Endothelial cell of umbilical vein (primary cell): ENCODE measurements around the gene NUDT6. TPM values are rescaled to one million over a fixed set of nuclear protein-coding genes. Genes with fewer than 3 reads are reported as not detected.

Experiments used
- BruUV-seq: library from RNA; stranded (reverse); fragments of 400-500 nt; replicated peaks from 2 replicates; lab custom pipeline; 2021; lab: Mats Ljungman, UMichigan
- CTCF ChIA-PET: fragments of 300-600, 350-600 bp; sonication (Branson Sonifier 250); formaldehyde crosslinking; loops from one replicate; lab custom pipeline; 2021; ENCODE audit warnings: antibody characterized with exemption, inconsistent platforms; lab: Charles Lee
- POLR2A ChIA-PET: fragments of 300-600, 350-600 bp; sonication (Branson Sonifier 250); formaldehyde crosslinking; loops from one replicate; lab custom pipeline; 2021; ENCODE audit warnings: antibody characterized with exemption, inconsistent platforms; lab: Charles Lee
- DNase-seq: peaks from one replicate; pipeline ENCODE4 v3.0.0-alpha.2; 2011; ENCODE audit warnings: low read depth, low spot score
- FAIRE-seq: peaks from 2 replicates; lab custom pipeline; 2011; peaks lifted over from hg19 to GRCh38; lab: Jason Lieb, UNC
- H2AFZ ChIP-seq: 2 replicates; pipeline ENCODE4 v1.6.0; 2012; ENCODE audit warnings: low read depth, low read length, control low read depth, inconsistent platforms
- H3K27ac ChIP-seq: 2 replicates; pipeline ENCODE4 v1.5.1; 2011; ENCODE audit warnings: low read depth, mild to moderate bottlenecking, control low read depth, low read length, moderate library complexity; ENCODE audit not compliant: insufficient read depth
- H3K27me3 ChIP-seq, 2 experiments: 2 replicates each; pipeline versions ENCODE4 v1.6.0 to v1.6.1; 2011; ENCODE audit warnings: low read length in 2 of 2, mixed read lengths in 1 of 2; ENCODE audit not compliant: control insufficient read depth in 2 of 2, insufficient read depth in 2 of 2
- H3K36me3 ChIP-seq, 2 experiments: 2 replicates in 1 of 2; 3 replicates in 1 of 2; pipeline ENCODE4 v1.5.1; 2011; ENCODE audit warnings: low read length in 2 of 2, mild to moderate bottlenecking in 1 of 2, moderate library complexity in 1 of 2; ENCODE audit not compliant: control insufficient read depth in 2 of 2, insufficient read depth in 2 of 2; ENCODE audit errors: extremely low read depth in 1 of 2
- H3K4me1 ChIP-seq: 3 replicates; pipeline ENCODE4 v1.5.1; 2011; ENCODE audit warnings: mild to moderate bottlenecking, low read length; ENCODE audit not compliant: control insufficient read depth, insufficient read depth; ENCODE audit errors: extremely low read depth
- H3K4me2 ChIP-seq: 2 replicates; pipeline ENCODE4 v1.6.1; 2011; ENCODE audit warnings: low read length, control low read depth, mixed read lengths; ENCODE audit not compliant: insufficient read depth
- H3K4me3 ChIP-seq, 3 experiments: fragments of 200-600 bp in 1 of 3; sonication (generic), shearing (Covaris generic) in 1 of 3; replicated peaks in 1 of 3; 2 replicates each; pipeline ENCODE4 v1.5.1; 2011 to 2016; ENCODE audit warnings: control low read depth in 3 of 3, low read length in 3 of 3, mild to moderate bottlenecking in 2 of 3, inconsistent platforms in 1 of 3, low read depth in 1 of 3, moderate library complexity in 1 of 3; ENCODE audit not compliant: insufficient read depth in 1 of 3
- H3K79me2 ChIP-seq: 2 replicates; pipeline ENCODE4 v1.6.0; 2012; ENCODE audit warnings: low read length, inconsistent platforms; ENCODE audit not compliant: control insufficient read depth, insufficient read depth
- H3K9ac ChIP-seq: replicated peaks from 2 replicates; pipeline ENCODE3; 2011; ENCODE audit warnings: low read length, control low read depth; ENCODE audit not compliant: insufficient read depth; ENCODE audit errors: extremely low read depth
- H3K9me1 ChIP-seq: replicated peaks from 3 replicates; pipeline ENCODE4 v1.6.0; 2011; ENCODE audit warnings: mild to moderate bottlenecking, low read length; ENCODE audit not compliant: control insufficient read depth, insufficient read depth; ENCODE audit errors: extremely low read depth
- H3K9me3 ChIP-seq: replicated peaks from 2 replicates; pipeline ENCODE4 v1.5.1; 2012; ENCODE audit warnings: low read length, inconsistent platforms; ENCODE audit not compliant: control insufficient read depth, insufficient read depth
- H4K20me1 ChIP-seq: replicated peaks from 2 replicates; pipeline ENCODE3; 2011; ENCODE audit warnings: mild to moderate bottlenecking, low read length; ENCODE audit not compliant: control insufficient read depth, insufficient read depth; ENCODE audit errors: extremely low read depth
- EZH2 ChIP-seq: IDR thresholded peaks from 2 replicates; pipeline ENCODE4 v1.6.1; 2012; ENCODE audit warnings: borderline replicate concordance, low read depth, mild to moderate bottlenecking, moderate library complexity, low read length, inconsistent platforms; ENCODE audit not compliant: severe bottlenecking
- FOS ChIP-seq: IDR thresholded peaks from 2 replicates; pipeline ENCODE4 v1.6.1; 2011; ENCODE audit warnings: mild to moderate bottlenecking, low read length, moderate library complexity, borderline replicate concordance; ENCODE audit not compliant: insufficient read depth
- GATA2 ChIP-seq: IDR thresholded peaks from 2 replicates; pipeline ENCODE4 v1.7.0; 2011; ENCODE audit warnings: low read depth, mild to moderate bottlenecking, moderate library complexity, mixed read lengths, low read length; ENCODE audit not compliant: insufficient read length, insufficient read depth
- JUN ChIP-seq: IDR thresholded peaks from 2 replicates; pipeline ENCODE4 v1.6.1; 2011; ENCODE audit warnings: borderline replicate concordance, low read depth; ENCODE audit not compliant: insufficient read length, insufficient read depth
- MYC ChIP-seq: IDR thresholded peaks from one replicate; pipeline ENCODE4 v1.6.1; 2011; ENCODE audit warnings: mild to moderate bottlenecking, low read depth, low read length
- POLR2A ChIP-seq: IDR thresholded peaks from 2 replicates; pipeline ENCODE4 v1.6.1; 2012; ENCODE audit warnings: low read depth, mild to moderate bottlenecking, control low read depth, low read length
- POLR2AphosphoS5 ChIP-seq: IDR thresholded peaks from 2 replicates; pipeline ENCODE4 v1.6.1; 2012; ENCODE audit warnings: low read depth, mild to moderate bottlenecking, control low read depth, low read length, moderate library complexity; ENCODE audit not compliant: insufficient read depth
- dilution Hi-C: fragments of 300-500 bp; cut with MboI; formaldehyde crosslinking; loops from one replicate; pipeline ENCODE4 v1.15.0; 2019; ENCODE audit warnings: low sequenced_read_pairs; ENCODE audit not compliant: extremely low pct_ligation_motif_present
- intact Hi-C: fragments of 100-400 bp; cut with micrococcal nuclease; formaldehyde crosslinking; loops from one replicate; pipeline ENCODE4 v1.10.0; 2022
- polyA plus RNA-seq, 4 experiments: library from polyadenylated mRNA; depleted of rRNA in 3 of 4; stranded (reverse) in 3 of 4; unstranded in 1 of 4; fragments of >200 nt; gene quantifications; 2 replicates each; pipeline versions ENCODE4 v1.2.1 to v1.2.3, GENCODE V29; 2011 to 2012; ENCODE audit warnings: missing spikeins in 1 of 4
- total RNA-seq: library from RNA; stranded (reverse); gene quantifications from 2 replicates; pipeline ENCODE4 v1.2.3, GENCODE V29; 2021
- TF ChIP-seq, protein P1 (sequence below): IDR thresholded peaks from 2 replicates; pipeline ENCODE4 v1.6.1; 2011; ENCODE audit not compliant: insufficient read depth, insufficient read length
- TF ChIP-seq, protein P2 (sequence below), 2 donors: IDR thresholded peaks; 1 replicate in 1 of 2; 2 replicates in 1 of 2; pipeline ENCODE4 v1.5.1; 2011; ENCODE audit warnings: low read length in 2 of 2, mild to moderate bottlenecking in 2 of 2, moderate library complexity in 2 of 2, control low read depth in 1 of 2, inconsistent platforms in 1 of 2, low read depth in 1 of 2; ENCODE audit not compliant: insufficient read depth in 1 of 2; ENCODE audit errors: extremely low read depth in 1 of 2

NUDT6 gene
- total and polyA plus RNA-seq, 2 donors (not counting 3 experiments of a cell fraction or from before 2014, with no cell fraction given): 5.1 to 5.4 TPM

DNA sequence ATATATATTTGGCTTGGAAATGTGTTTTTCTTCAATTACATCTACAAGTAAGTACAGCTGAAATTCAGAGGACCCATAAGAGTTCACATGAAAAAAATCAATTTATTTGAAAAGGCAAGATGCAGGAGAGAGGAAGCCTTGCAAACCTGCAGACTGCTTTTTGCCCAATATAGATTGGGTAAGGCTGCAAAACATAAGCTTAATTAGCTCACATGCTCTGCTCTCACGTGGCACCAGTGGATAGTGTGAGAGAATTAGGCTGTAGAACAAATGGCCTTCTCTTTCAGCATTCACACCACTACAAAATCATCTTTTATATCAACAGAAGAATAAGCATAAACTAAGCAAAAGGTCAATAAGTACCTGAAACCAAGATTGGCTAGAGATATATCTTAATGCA is 26.1 kb downstream of the NUDT6 start:
- no peak overlapping the region for H3K4me2 ChIP-seq
- POLR2A ChIA-PET: no interaction called here
- CTCF ChIA-PET: interaction anchor here (0.5 to 3.5 kb wide), 7 partner anchors 8 to 138 kb away, joined by 3 to 21 read pairs (median 3); no protein-coding TSS in a partner anchor

More for the DNA sequence above, 26.1 kb downstream of the NUDT6 start:
- no peak overlapping the region for H2AFZ ChIP-seq
- H3K4me1 ChIP-seq: peaks cover 36% of the 10 kb centered on the region
- FAIRE-seq (no peak), DNase-seq (no peak)
- TF ChIP-seq, protein P1, sequence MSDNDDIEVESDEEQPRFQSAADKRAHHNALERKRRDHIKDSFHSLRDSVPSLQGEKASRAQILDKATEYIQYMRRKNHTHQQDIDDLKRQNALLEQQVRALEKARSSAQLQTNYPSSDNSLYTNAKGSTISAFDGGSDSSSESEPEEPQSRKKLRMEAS: no peak
- TF ChIP-seq FOS (no peak), GATA2 (no peak), EZH2 (no peak), POLR2AphosphoS5 (no peak), MYC (no peak), POLR2A (no peak), JUN (no peak)
- TF ChIP-seq, protein P2, sequence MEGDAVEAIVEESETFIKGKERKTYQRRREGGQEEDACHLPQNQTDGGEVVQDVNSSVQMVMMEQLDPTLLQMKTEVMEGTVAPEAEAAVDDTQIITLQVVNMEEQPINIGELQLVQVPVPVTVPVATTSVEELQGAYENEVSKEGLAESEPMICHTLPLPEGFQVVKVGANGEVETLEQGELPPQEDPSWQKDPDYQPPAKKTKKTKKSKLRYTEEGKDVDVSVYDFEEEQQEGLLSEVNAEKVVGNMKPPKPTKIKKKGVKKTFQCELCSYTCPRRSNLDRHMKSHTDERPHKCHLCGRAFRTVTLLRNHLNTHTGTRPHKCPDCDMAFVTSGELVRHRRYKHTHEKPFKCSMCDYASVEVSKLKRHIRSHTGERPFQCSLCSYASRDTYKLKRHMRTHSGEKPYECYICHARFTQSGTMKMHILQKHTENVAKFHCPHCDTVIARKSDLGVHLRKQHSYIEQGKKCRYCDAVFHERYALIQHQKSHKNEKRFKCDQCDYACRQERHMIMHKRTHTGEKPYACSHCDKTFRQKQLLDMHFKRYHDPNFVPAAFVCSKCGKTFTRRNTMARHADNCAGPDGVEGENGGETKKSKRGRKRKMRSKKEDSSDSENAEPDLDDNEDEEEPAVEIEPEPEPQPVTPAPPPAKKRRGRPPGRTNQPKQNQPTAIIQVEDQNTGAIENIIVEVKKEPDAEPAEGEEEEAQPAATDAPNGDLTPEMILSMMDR (IDR thresholded peaks at IDR 0.05; ENCODE audit: extremely low read depth in 1 of 2, insufficient read depth in 1 of 2, low read depth in 1 of 2, low read length in 2 of 2): no peak
- dilution Hi-C loops: no loop called here
- no peak overlapping the region for H3K9ac ChIP-seq
- H4K20me1 ChIP-seq: no peaks in the 10 kb centered on the region
- H3K4me3 ChIP-seq: no peak overlapping the region
- H3K36me3 ChIP-seq: peaks cover 0 to 7% of the 10 kb centered on the region in 2 experiments
- intact Hi-C loops: no loop called here
- no peaks in the 10 kb centered on the region for H3K27me3 ChIP-seq
- no peaks in the 10 kb centered on the region for H3K79me2 ChIP-seq
- H3K27ac ChIP-seq: no peak overlapping the region
- H3K9me1 ChIP-seq: no peaks in the 10 kb centered on the region
- no TSS peak for BruUV-seq
- no peaks in the 10 kb centered on the region for H3K9me3 ChIP-seq
